Measurements from ENCODE around the gene STUB1. TPM values are rescaled to one million over a fixed set of nuclear protein-coding genes. Genes with fewer than 3 reads are reported as not detected.
A peak's percentile ranks its signal among the peaks of the same experiment; 100 is the strongest.

Gene STUB1
- total RNA-seq, 2 donors from 2014 or later, result 61.2 to 69.9 TPM

GRCh38 chr16:658679-659571, 21.3 kb upstream of the STUB1 start:
- Mint-ChIP-seq H3K36me3 (no peaks in the 10 kb centered on the region), H3K27ac (no peak overlapping the region), H3K9me3 (no peaks in the 10 kb centered on the region)
- DNase-seq (ENCODE audit: low spot score in 2 of 2) (no peak), ATAC-seq (no peak)

DNA sequence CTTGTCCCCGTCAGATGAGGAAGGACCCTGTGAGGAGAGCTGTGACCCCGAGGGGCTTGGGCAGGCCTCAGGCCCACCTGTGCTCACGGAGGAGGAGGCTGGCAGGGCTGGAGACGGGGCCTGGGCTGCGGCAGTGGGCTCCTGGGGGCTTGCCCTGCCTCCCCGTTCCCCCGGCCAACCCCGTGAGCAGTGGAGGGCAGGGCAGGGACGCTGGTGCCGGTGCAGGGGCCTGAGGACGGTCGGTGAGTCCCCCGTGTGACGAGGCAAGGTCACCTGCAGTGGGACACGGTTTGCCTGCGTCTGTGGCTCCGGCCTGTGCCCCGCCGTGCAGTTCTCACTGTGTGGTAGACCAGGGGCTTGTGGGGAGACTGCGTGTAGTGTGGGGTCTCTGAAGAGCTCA, 20.6 kb upstream of the STUB1 start:
- Mint-ChIP-seq H3K36me3 (no peaks in the 10 kb centered on the region), H3K27ac (no peak overlapping the region), H3K9me3 (no peaks in the 10 kb centered on the region)
- peak in 1 of 2 donors; percentile 7 for ATAC-seq
- DNase-seq (ENCODE audit: low spot score in 2 of 2), result no peak

DNA sequence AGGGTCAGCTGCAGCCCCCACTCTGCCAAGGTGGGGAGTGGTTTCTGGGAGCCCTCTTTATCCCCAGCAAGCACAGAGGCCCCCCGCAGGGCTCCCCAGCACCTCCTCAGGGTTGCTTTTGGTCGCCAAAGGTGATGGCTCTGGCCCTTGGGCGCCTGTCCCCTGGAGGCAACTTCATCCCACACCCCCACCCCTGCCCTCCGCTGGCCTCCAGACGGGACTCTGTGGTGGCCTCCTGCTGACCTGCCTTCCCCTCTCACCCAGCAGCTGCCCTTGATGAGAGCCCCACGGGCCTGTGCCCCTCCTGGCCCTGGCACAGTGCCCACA, 20.1 kb upstream of the STUB1 start:
- Mint-ChIP-seq H3K27ac (no peak overlapping the region), H3K36me3 (no peaks in the 10 kb centered on the region), H3K9me3 (no peaks in the 10 kb centered on the region)
- peak in 1 of 2 donors; percentile 6 for ATAC-seq
- DNase-seq (ENCODE audit: low spot score in 2 of 2), result no peak

GRCh38 chr16:660459-661183, 19.6 kb upstream of the STUB1 start:
- Mint-ChIP-seq H3K36me3 (no peaks in the 10 kb centered on the region), H3K27ac (no peak overlapping the region), H3K9me3 (no peaks in the 10 kb centered on the region)
- peak; percentile 75 to 76 for ATAC-seq
- peak in 1 of 2 donors; percentile 71 for DNase-seq (ENCODE audit: low spot score in 2 of 2)

GRCh38 chr16:661184-661821, 18.9 kb upstream of the STUB1 start:
- peak; percentile 4 to 7 for ATAC-seq
- Mint-ChIP-seq H3K9me3 (no peaks in the 10 kb centered on the region), H3K36me3 (no peaks in the 10 kb centered on the region), H3K27ac (no peak overlapping the region)
- no peak for DNase-seq (ENCODE audit: low spot score in 2 of 2)

- no peaks in the 10 kb centered on the region for H3K9me3 Mint-ChIP-seq
- H3K27ac Mint-ChIP-seq, result no peak overlapping the region
- DNase-seq (ENCODE audit: low spot score in 2 of 2) (no peak), ATAC-seq (no peak)
- no peaks in the 10 kb centered on the region for H3K36me3 Mint-ChIP-seq
Observed at GRCh38 chr16:662095-662494, 18.1 kb upstream of the STUB1 start.

DNA sequence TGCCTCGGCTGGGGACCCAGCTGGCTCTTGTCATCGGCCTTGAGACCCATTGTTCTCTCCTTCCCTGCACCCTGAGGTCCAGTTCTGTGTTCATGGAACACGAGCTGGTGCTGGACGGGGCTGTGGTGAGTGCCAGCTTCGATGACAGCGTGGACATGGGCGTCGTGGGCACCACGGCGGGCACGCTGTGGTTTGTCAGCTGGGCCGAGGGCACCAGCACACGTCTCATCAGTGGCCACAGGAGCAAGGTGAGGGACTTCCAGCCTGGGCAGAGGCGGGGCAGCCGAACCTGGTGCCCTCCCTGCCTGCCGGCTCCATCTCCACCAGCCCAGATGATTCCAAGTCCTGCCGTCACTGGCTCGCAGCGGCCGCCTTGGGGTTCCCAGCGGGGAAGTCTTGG, 17.6 kb upstream of the STUB1 start:
- no peak overlapping the region for H3K27ac Mint-ChIP-seq
- H3K36me3 Mint-ChIP-seq, result no peaks in the 10 kb centered on the region
- DNase-seq (ENCODE audit: low spot score in 2 of 2), result no peak
- H3K9me3 Mint-ChIP-seq, result no peaks in the 10 kb centered on the region
- ATAC-seq, result no peak

DNA sequence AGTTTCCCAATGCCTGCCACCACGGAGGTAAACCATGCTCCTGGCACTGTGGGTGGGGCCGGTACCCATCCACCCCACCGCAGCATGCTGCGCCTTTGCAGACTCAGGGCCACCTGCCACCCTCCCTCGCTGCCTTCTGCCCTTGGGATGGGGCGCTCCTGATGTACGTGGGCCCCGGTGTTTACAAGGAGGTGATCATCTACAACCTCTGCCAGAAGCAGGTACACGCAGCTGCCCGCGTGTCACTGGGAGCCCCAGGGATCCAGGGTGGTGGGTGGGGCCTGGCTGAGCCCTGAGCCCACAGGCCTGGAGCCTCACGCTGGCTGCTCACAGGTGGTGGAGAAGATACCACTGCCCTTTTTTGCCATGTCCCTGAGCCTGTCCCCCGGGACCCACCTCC, 13.6 kb upstream of the STUB1 start:
- Mint-ChIP-seq H3K9me3 (no peaks in the 10 kb centered on the region), H3K27ac (peak overlapping the region in 1 of 2 donors; percentile 87), H3K36me3 (no peaks in the 10 kb centered on the region)
- ATAC-seq, result no peak
- DNase-seq (ENCODE audit: low spot score in 2 of 2), result no peak

- Mint-ChIP-seq H3K36me3 (no peaks in the 10 kb centered on the region), H3K27ac (peak overlapping the region; percentile 87), H3K9me3 (no peaks in the 10 kb centered on the region)
- DNase-seq (ENCODE audit: low spot score in 2 of 2) (no peak), ATAC-seq (no peak)
Observed at GRCh38 chr16:667113-667779, 13.0 kb upstream of the STUB1 start.

- no peaks in the 10 kb centered on the region for H3K36me3 Mint-ChIP-seq
- ATAC-seq, result peak; percentile 95 to 97
- DNase-seq (ENCODE audit: low spot score in 2 of 2), result peak; percentile 96 to 97
- H3K9me3 Mint-ChIP-seq, result no peaks in the 10 kb centered on the region
- peak within 1 kb of the TSS; percentile 87 for H3K27ac Mint-ChIP-seq
Observed at GRCh38 chr16:667780-668518, 12.3 kb upstream of the STUB1 start, which contains the start of gene RHOT2. RHOT2 (plus strand) TSS chr16:668132; CDS start chr16:668200, 68 bp downstream.

DNA sequence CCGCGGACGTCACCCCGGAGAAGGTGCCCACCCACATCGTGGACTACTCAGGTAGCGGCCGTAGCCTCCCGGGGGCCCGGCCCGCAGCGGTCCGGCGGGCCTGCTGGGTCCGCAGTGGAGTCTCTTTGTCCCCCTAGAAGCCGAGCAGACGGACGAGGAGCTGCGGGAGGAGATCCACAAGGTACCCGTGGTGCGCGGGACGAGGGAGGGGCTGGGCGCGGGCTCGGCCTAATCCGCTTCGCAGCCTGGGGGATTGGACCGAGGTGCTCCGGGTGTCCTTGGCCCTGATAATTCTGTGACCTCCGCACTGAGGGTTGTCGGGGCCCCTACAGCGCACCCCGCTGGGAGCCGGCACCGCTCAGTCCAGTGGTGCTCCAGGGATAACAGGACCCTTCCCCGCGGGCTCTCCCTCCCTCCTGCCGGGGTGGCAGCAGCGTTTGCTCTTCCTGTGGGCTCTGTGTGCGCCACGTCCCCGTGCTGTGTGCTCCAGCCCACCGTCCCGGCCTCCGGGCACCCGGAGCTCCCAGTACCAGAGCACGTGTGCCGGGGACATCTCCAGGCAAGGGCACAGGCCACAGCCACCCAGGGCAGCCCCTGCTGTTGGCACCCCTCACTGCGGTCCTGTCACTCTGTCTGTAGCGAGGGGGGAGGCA, 11.6 kb upstream of the STUB1 start:
- ATAC-seq (peak in 1 of 2 donors; percentile 1), DNase-seq (ENCODE audit: low spot score in 2 of 2) (no peak)
- Mint-ChIP-seq H3K9me3 (no peaks in the 10 kb centered on the region), H3K36me3 (no peaks in the 10 kb centered on the region), H3K27ac (peak overlapping the region; percentile 55 to 87)

DNA sequence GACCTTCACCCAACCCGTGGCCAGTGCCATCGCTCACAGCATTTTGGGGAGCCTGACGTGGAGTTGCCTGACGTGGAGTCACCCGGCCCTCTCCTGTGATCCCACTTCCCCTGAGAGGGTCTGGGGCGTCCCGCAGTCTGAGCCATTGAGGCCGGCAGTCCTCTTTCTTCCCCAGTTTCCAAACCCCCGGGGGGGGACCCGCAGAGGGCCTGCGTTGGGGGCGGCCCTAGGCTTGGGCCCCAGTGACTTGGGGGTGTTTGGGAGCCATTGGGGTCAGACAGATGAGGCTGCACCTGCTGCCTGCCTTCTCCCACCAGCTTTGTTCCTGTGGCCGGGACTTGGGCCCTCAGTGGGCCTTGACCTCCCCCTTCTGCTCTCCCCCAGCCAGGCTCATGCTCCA, 10.5 kb upstream of the STUB1 start:
- no peak overlapping the region for H3K27ac Mint-ChIP-seq
- DNase-seq (ENCODE audit: low spot score in 2 of 2), result no peak
- no peaks in the 10 kb centered on the region for H3K36me3 Mint-ChIP-seq
- H3K9me3 Mint-ChIP-seq, result no peaks in the 10 kb centered on the region
- no peak for ATAC-seq

DNA sequence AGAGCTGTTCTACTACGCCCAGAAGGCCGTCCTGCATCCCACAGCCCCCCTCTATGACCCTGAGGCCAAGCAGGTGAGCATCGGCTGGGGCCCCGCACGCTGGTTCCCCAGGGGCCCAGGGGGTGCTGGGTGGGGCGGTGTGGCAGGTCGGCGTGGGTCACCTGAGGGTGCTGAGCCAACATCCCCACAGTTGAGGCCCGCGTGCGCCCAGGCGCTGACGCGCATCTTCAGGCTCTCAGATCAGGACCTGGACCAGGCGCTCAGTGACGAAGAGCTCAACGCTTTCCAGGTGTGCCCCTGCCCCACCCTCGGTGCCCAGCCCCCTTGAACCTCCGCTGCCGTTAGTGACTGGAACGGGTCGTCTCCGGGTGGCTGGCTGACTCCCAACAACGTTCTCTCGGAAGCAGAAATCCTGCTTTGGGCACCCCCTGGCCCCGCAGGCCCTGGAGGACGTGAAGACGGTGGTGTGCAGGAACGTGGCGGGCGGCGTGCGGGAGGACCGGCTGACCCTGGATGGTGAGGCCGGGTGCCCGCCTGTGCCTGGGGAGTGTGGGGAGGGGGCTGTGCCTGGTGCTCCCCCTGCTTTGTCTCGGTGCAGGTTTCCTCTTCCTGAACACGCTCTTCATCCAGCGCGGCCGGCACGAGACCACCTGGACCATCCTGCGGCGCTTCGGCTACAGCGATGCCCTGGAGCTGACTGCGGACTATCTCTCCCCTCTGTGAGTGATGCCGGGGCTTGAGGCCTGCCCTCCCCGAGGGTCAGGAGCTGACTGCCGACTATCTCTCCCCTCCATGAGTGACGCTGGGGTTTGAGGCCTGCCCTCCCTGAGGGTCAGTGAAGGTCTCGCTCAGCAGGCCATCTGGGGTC, 9.5 kb upstream of the STUB1 start:
- DNase-seq (ENCODE audit: low spot score in 2 of 2) (no peak), ATAC-seq (no peak)
- no peaks in the 10 kb centered on the region for H3K9me3 Mint-ChIP-seq
- no peak overlapping the region for H3K27ac Mint-ChIP-seq
- H3K36me3 Mint-ChIP-seq, result no peaks in the 10 kb centered on the region

- no peak overlapping the region for H3K27ac Mint-ChIP-seq
- no peaks in the 10 kb centered on the region for H3K36me3 Mint-ChIP-seq
- ATAC-seq (no peak), DNase-seq (ENCODE audit: low spot score in 2 of 2) (no peak)
- no peaks in the 10 kb centered on the region for H3K9me3 Mint-ChIP-seq
Observed at GRCh38 chr16:671353-672131, 8.7 kb upstream of the STUB1 start.

Data from activated naive CD4-positive, alpha-beta T cell treated with anti-CD3 and anti-CD28 coated beads, Interleukin-2, amount 50 U/mL, for 72 hours (primary cell).